Measurements from ENCODE around the gene IQCK.

The IQCK gene

GRCh38 chr16:19901164-19901563 lies 183.1 kb downstream of the IQCK start:
- no peak overlapping the region for H3K4me3 ChIP-seq (ENCODE audit: low read length)
- no peak for TF ChIP-seq CTCF (conservative IDR thresholded peaks at IDR 0.05; ENCODE audit: low read depth, low read length)
- DNase-seq (ENCODE audit: low read depth), result no peak

- no peak for DNase-seq (ENCODE audit: low read depth)
- no peak overlapping the region for H3K4me3 ChIP-seq (ENCODE audit: low read length)
- peak; percentile 98 for TF ChIP-seq CTCF (conservative IDR thresholded peaks at IDR 0.05; ENCODE audit: low read depth, low read length)
These were observed 189.3 kb downstream of the IQCK start for GRCh38 chr16:19907161-19907992.

Data from retinal pigment epithelial cell (primary cell).